Endothelial cell of umbilical vein (primary cell): ENCODE measurements around the gene LDLRAD4. TPM values are rescaled to one million over a fixed set of nuclear protein-coding genes. Genes with fewer than 3 reads are reported as not detected.

ENCODE experiments used
- BruUV-seq: library from RNA; stranded (reverse); fragments of 400-500 nt; replicated peaks from 2 replicates; lab custom pipeline; 2021; lab: Mats Ljungman, UMichigan
- CTCF ChIA-PET: fragments of 300-600, 350-600 bp; sonication (Branson Sonifier 250); formaldehyde crosslinking; loops from one replicate; lab custom pipeline; 2021; ENCODE audit warnings: antibody characterized with exemption, inconsistent platforms; lab: Charles Lee
- POLR2A ChIA-PET: fragments of 300-600, 350-600 bp; sonication (Branson Sonifier 250); formaldehyde crosslinking; loops from one replicate; lab custom pipeline; 2021; ENCODE audit warnings: antibody characterized with exemption, inconsistent platforms; lab: Charles Lee
- DNase-seq: peaks from one replicate; pipeline ENCODE4 v3.0.0-alpha.2; 2011; ENCODE audit warnings: low read depth, low spot score
- FAIRE-seq: peaks from 2 replicates; lab custom pipeline; 2011; peaks lifted over from hg19 to GRCh38; lab: Jason Lieb, UNC
- H2AFZ ChIP-seq: 2 replicates; pipeline ENCODE4 v1.6.0; 2012; ENCODE audit warnings: low read depth, low read length, control low read depth, inconsistent platforms
- H3K27ac ChIP-seq: 2 replicates; pipeline ENCODE4 v1.5.1; 2011; ENCODE audit warnings: low read depth, mild to moderate bottlenecking, control low read depth, low read length, moderate library complexity; ENCODE audit not compliant: insufficient read depth
- H3K27me3 ChIP-seq, 2 experiments: 2 replicates each; pipeline versions ENCODE4 v1.6.0 to v1.6.1; 2011; ENCODE audit warnings: low read length in 2 of 2, mixed read lengths in 1 of 2; ENCODE audit not compliant: control insufficient read depth in 2 of 2, insufficient read depth in 2 of 2
- H3K36me3 ChIP-seq, 2 experiments: 2 replicates in 1 of 2; 3 replicates in 1 of 2; pipeline ENCODE4 v1.5.1; 2011; ENCODE audit warnings: low read length in 2 of 2, mild to moderate bottlenecking in 1 of 2, moderate library complexity in 1 of 2; ENCODE audit not compliant: control insufficient read depth in 2 of 2, insufficient read depth in 2 of 2; ENCODE audit errors: extremely low read depth in 1 of 2
- H3K4me1 ChIP-seq: 3 replicates; pipeline ENCODE4 v1.5.1; 2011; ENCODE audit warnings: mild to moderate bottlenecking, low read length; ENCODE audit not compliant: control insufficient read depth, insufficient read depth; ENCODE audit errors: extremely low read depth
- H3K4me2 ChIP-seq: 2 replicates; pipeline ENCODE4 v1.6.1; 2011; ENCODE audit warnings: low read length, control low read depth, mixed read lengths; ENCODE audit not compliant: insufficient read depth
- H3K4me3 ChIP-seq, 3 experiments: fragments of 200-600 bp in 1 of 3; sonication (generic), shearing (Covaris generic) in 1 of 3; replicated peaks in 1 of 3; 2 replicates each; pipeline ENCODE4 v1.5.1; 2011 to 2016; ENCODE audit warnings: control low read depth in 3 of 3, low read length in 3 of 3, mild to moderate bottlenecking in 2 of 3, inconsistent platforms in 1 of 3, low read depth in 1 of 3, moderate library complexity in 1 of 3; ENCODE audit not compliant: insufficient read depth in 1 of 3
- H3K79me2 ChIP-seq: 2 replicates; pipeline ENCODE4 v1.6.0; 2012; ENCODE audit warnings: low read length, inconsistent platforms; ENCODE audit not compliant: control insufficient read depth, insufficient read depth
- H3K9ac ChIP-seq: replicated peaks from 2 replicates; pipeline ENCODE3; 2011; ENCODE audit warnings: low read length, control low read depth; ENCODE audit not compliant: insufficient read depth; ENCODE audit errors: extremely low read depth
- H3K9me1 ChIP-seq: replicated peaks from 3 replicates; pipeline ENCODE4 v1.6.0; 2011; ENCODE audit warnings: mild to moderate bottlenecking, low read length; ENCODE audit not compliant: control insufficient read depth, insufficient read depth; ENCODE audit errors: extremely low read depth
- H3K9me3 ChIP-seq: replicated peaks from 2 replicates; pipeline ENCODE4 v1.5.1; 2012; ENCODE audit warnings: low read length, inconsistent platforms; ENCODE audit not compliant: control insufficient read depth, insufficient read depth
- H4K20me1 ChIP-seq: replicated peaks from 2 replicates; pipeline ENCODE3; 2011; ENCODE audit warnings: mild to moderate bottlenecking, low read length; ENCODE audit not compliant: control insufficient read depth, insufficient read depth; ENCODE audit errors: extremely low read depth
- CTCF ChIP-seq, 2 donors: IDR thresholded peaks; 1 replicate in 1 of 2; 2 replicates in 1 of 2; pipeline ENCODE4 v1.5.1; 2011; ENCODE audit warnings: low read length in 2 of 2, mild to moderate bottlenecking in 2 of 2, moderate library complexity in 2 of 2, control low read depth in 1 of 2, inconsistent platforms in 1 of 2, low read depth in 1 of 2; ENCODE audit not compliant: insufficient read depth in 1 of 2; ENCODE audit errors: extremely low read depth in 1 of 2
- EZH2 ChIP-seq: IDR thresholded peaks from 2 replicates; pipeline ENCODE4 v1.6.1; 2012; ENCODE audit warnings: borderline replicate concordance, low read depth, mild to moderate bottlenecking, moderate library complexity, low read length, inconsistent platforms; ENCODE audit not compliant: severe bottlenecking
- FOS ChIP-seq: IDR thresholded peaks from 2 replicates; pipeline ENCODE4 v1.6.1; 2011; ENCODE audit warnings: mild to moderate bottlenecking, low read length, moderate library complexity, borderline replicate concordance; ENCODE audit not compliant: insufficient read depth
- GATA2 ChIP-seq: IDR thresholded peaks from 2 replicates; pipeline ENCODE4 v1.7.0; 2011; ENCODE audit warnings: low read depth, mild to moderate bottlenecking, moderate library complexity, mixed read lengths, low read length; ENCODE audit not compliant: insufficient read length, insufficient read depth
- JUN ChIP-seq: IDR thresholded peaks from 2 replicates; pipeline ENCODE4 v1.6.1; 2011; ENCODE audit warnings: borderline replicate concordance, low read depth; ENCODE audit not compliant: insufficient read length, insufficient read depth
- MAX ChIP-seq: IDR thresholded peaks from 2 replicates; pipeline ENCODE4 v1.6.1; 2011; ENCODE audit not compliant: insufficient read depth, insufficient read length
- MYC ChIP-seq: IDR thresholded peaks from one replicate; pipeline ENCODE4 v1.6.1; 2011; ENCODE audit warnings: mild to moderate bottlenecking, low read depth, low read length
- POLR2A ChIP-seq: IDR thresholded peaks from 2 replicates; pipeline ENCODE4 v1.6.1; 2012; ENCODE audit warnings: low read depth, mild to moderate bottlenecking, control low read depth, low read length
- POLR2AphosphoS5 ChIP-seq: IDR thresholded peaks from 2 replicates; pipeline ENCODE4 v1.6.1; 2012; ENCODE audit warnings: low read depth, mild to moderate bottlenecking, control low read depth, low read length, moderate library complexity; ENCODE audit not compliant: insufficient read depth
- dilution Hi-C: fragments of 300-500 bp; cut with MboI; formaldehyde crosslinking; loops from one replicate; pipeline ENCODE4 v1.15.0; 2019; ENCODE audit warnings: low sequenced_read_pairs; ENCODE audit not compliant: extremely low pct_ligation_motif_present
- intact Hi-C: fragments of 100-400 bp; cut with micrococcal nuclease; formaldehyde crosslinking; loops from one replicate; pipeline ENCODE4 v1.10.0; 2022
- polyA plus RNA-seq, 4 experiments: library from polyadenylated mRNA; depleted of rRNA in 3 of 4; stranded (reverse) in 3 of 4; unstranded in 1 of 4; fragments of >200 nt; gene quantifications; 2 replicates each; pipeline versions ENCODE4 v1.2.1 to v1.2.3, GENCODE V29; 2011 to 2012; ENCODE audit warnings: missing spikeins in 1 of 4
- total RNA-seq: library from RNA; stranded (reverse); gene quantifications from 2 replicates; pipeline ENCODE4 v1.2.3, GENCODE V29; 2021

The LDLRAD4 gene
- total and polyA plus RNA-seq, 2 donors (not counting 3 experiments of a cell fraction or from before 2014, with no cell fraction given), result 5.2 to 6.5 TPM

- dilution Hi-C loops, result no loop called here
Measured at GRCh38 chr18:13422541-13423147, 204.1 kb downstream of the LDLRAD4 start.

More at GRCh38 chr18:13422541-13423147, 204.1 kb downstream of the LDLRAD4 start:
- peaks cover 3% of the 10 kb centered on the region for H3K4me1 ChIP-seq
- no peak overlapping the region for H3K4me2 ChIP-seq
- H2AFZ ChIP-seq, result no peak overlapping the region
- H3K27me3 ChIP-seq, result no peaks in the 10 kb centered on the region
- no peaks in the 10 kb centered on the region for H3K9me1 ChIP-seq
- H4K20me1 ChIP-seq, result no peaks in the 10 kb centered on the region
- POLR2A ChIA-PET, result no interaction called here
- DNase-seq, result no peak
- no peak for TF ChIP-seq FOS
- no peak for TF ChIP-seq POLR2A
- no peak for TF ChIP-seq MAX
- no peak for TF ChIP-seq POLR2AphosphoS5
- TF ChIP-seq MYC, result no peak
- no peak for TF ChIP-seq GATA2
- no peak for TF ChIP-seq CTCF (IDR thresholded peaks at IDR 0.05; ENCODE audit: extremely low read depth in 1 of 2, insufficient read depth in 1 of 2, low read depth in 1 of 2, low read length in 2 of 2)
- TF ChIP-seq JUN, result no peak
- TF ChIP-seq EZH2, result no peak
- no TSS peak for BruUV-seq
- no peak overlapping the region for H3K9ac ChIP-seq
- CTCF ChIA-PET, result interaction anchor here (1.1 kb wide), 1 partner anchor 14 kb away, joined by 4 read pairs; no protein-coding TSS in a partner anchor
- H3K9me3 ChIP-seq, result no peaks in the 10 kb centered on the region
- H3K36me3 ChIP-seq, result no peaks in the 10 kb centered on the region
- intact Hi-C loops, result loop anchor here (10.0 kb wide), 1 partner anchor 88 kb away; no protein-coding TSS in a partner anchor
- H3K79me2 ChIP-seq, result no peaks in the 10 kb centered on the region
- H3K4me3 ChIP-seq, result no peak overlapping the region
- no peak for FAIRE-seq
- no peak overlapping the region for H3K27ac ChIP-seq
